Glomerular visceral epithelial cell (primary cell): Measurements from ENCODE around the gene POLR2F.
"Not testable (repeated sequence)": the region's sequence is repeated elsewhere in the genome, so short reads cannot be mapped to it uniquely, and the experiment has no call there.

Source experiments
- DNase-seq: peaks from one replicate; pipeline ENCODE4 v3.0.0-alpha.2; 2016; ENCODE audit errors: extremely low spot score

Gene POLR2F

GRCh38 chr22:37953062-37953436 is 450 bp upstream of the POLR2F start:
- no peak for DNase-seq

DNA sequence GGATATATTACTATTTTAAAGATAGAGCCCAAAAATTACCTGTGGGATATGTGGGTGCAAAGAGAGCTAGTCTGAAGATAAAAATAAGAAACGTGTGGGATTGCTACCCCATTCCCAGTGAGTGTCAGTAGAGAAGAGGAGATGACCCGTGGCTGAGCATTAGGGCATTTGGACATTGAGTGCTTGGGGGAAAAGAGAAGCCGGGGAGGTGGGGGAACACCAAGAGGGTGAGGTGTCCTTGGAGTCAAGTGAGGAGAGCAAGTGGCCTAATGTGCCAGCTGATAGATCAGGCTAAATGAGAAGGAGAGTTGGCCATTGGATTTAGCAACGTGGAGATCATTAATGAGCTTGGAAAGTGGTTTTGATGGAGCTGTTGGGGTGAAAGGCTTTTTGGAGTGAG is 1.2 kb downstream of the POLR2F start:
- no peak for DNase-seq

- not testable (repeated sequence) for DNase-seq
Measured at GRCh38 chr22:37955825-37956397, 2.4 kb downstream of the POLR2F start.

GRCh38 chr22:37957232-37957631 is 3.7 kb downstream of the POLR2F start:
- no peak for DNase-seq

DNA sequence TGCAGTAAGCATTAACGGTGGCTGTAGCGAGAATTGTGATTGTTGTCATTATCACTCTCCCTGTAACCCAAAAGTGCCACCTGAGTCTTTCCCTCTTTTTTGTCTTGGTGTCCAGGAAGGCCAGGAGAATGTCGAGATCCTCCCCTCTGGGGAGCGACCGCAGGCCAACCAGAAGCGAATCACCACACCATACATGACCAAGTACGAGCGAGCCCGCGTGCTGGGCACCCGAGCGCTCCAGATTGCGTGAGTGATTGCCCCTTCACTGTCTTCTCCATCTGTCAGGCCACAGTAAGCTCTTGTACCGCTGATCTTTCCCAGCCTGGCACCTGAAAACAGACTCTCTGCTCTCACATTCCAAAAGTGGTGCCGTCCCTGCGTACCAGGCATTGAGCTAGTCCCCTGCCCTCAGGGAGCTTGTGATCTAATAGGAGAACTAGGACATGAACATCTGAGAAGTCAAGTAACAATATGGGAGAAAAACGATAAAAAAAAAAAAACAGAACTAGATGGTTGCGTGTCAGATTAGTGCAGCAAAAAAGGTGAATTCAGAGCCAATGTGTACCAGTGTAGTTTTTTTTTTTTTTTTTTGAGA is 5.8 kb downstream of the POLR2F start:
- DNase-seq, result no peak

GRCh38 chr22:37961062-37961461 is 7.6 kb downstream of the POLR2F start:
- DNase-seq, result no peak

- DNase-seq, result peak; percentile 23
Measured at GRCh38 chr22:37965940-37966664, 12.6 kb downstream of the POLR2F start.

DNA sequence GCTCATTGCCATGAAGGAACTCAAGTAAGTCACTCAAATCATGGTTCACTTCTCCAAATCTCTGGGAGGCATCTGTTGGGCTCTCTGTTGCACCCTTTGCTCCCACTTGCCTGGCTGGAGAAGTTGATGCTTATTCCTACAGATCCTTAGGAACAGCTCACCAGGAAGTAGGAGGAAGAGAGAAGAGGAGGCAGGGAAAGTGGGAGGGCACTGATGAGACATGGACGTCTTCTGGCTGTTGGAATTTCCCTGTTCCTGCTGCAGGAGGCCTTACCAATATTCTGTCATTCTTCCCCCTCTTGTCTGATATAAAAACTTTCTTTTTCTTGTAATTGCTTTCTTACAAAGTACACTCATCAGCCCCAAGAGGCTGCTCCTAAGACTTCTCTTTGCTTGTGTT is 13.6 kb downstream of the POLR2F start:
- no peak for DNase-seq

DNA sequence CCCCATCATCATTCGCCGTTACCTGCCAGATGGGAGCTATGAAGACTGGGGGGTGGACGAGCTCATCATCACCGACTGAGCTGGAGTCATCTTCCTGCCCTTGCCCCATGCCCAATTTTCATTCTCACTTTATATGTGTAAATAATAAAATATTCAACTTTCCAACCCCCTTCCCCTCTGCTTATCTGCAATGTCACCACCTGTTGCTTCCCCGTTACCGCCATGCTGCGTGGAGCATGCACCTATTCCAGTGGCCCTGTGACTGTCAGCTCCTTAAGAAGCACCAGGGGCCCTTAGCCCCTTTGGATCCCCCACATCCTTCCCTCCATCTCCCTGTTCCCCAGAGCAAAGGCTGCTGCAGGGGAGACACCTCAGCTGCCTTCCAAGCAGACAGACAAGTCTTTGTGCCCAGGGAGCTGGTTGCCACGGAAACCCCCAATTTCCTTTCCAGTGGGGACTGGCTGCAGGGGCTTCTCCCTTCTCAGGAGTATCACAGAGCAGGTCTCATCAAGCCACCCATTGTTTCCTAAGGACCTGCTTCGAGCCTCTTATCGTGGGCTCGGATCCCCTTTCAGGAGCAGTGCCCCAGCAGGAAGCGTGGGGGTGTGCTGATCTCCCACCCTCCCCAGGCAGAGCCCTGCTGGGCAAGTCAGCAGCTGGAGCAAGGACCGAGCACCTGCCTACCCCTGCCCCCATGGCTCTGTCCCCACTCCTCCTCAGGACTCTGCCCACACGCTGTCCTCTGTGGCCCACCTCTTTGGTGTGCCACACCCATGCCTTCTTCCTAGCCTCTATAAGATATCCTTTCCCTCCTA is 14.3 kb downstream of the POLR2F start:
- no peak for DNase-seq

DNA sequence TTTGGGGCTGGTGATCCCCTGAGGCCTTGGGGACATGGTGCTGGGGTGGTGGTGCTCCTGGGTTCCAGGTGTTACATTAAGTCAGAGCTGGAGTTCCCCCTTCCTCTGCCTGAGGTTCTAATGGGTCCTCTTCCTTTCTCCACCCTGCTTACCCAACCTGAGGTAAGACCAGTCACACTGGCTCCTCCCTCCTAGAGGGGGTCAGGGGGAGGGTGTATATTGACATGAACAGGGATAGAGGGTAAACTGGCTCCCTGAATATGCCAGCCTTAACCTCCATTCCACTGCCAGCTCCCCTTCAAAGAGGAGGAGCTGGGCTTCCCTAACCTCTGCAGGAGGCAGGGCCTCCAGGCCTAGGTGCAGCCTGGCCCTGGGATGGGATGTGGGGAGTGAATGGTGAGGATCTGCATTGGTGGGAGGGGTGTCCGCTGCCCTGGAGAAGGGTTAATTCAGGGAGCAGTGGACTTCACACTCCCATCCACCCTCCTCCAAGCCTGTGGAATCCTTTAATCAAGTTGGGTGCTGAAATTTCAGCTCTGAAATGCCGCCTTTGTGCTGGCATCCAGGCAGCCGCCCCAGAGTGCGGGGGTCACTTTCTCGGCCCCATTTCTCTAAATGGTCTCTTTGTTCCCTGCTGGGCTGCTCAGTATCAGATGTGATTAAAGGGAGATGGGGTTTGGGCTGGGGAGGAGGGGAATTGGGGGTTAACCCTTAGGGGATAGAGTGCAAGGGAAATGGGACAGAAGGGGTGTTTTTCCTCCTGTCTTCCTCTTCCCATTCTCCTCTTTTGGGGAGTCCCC is 15.2 kb downstream of the POLR2F start:
- DNase-seq, result no peak

DNA sequence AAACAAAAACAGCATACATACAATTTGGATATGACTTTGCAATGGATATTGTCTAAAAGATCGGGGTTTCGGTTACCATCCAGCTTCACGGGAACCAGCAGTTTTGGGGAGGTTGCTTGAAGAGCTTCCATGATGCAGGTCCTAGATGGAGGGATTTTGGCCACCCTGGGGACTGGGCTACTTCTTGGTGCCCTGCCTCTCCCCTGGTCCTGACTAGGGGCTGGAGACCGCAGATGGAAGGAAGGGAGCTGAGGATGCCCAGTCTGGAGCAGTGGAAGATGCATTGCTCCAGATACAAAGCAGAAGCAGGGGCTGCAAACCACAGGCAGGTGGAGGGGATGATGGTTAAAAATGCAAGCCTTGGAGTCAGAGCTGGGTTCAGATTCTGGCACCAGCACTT is 17.4 kb downstream of the POLR2F start:
- DNase-seq, result no peak

- no peak for DNase-seq
Measured at GRCh38 chr22:37971475-37972434, 18.3 kb downstream of the POLR2F start.

GRCh38 chr22:37972527-37972926 is 19.0 kb downstream of the POLR2F start:
- DNase-seq, result no peak

DNA sequence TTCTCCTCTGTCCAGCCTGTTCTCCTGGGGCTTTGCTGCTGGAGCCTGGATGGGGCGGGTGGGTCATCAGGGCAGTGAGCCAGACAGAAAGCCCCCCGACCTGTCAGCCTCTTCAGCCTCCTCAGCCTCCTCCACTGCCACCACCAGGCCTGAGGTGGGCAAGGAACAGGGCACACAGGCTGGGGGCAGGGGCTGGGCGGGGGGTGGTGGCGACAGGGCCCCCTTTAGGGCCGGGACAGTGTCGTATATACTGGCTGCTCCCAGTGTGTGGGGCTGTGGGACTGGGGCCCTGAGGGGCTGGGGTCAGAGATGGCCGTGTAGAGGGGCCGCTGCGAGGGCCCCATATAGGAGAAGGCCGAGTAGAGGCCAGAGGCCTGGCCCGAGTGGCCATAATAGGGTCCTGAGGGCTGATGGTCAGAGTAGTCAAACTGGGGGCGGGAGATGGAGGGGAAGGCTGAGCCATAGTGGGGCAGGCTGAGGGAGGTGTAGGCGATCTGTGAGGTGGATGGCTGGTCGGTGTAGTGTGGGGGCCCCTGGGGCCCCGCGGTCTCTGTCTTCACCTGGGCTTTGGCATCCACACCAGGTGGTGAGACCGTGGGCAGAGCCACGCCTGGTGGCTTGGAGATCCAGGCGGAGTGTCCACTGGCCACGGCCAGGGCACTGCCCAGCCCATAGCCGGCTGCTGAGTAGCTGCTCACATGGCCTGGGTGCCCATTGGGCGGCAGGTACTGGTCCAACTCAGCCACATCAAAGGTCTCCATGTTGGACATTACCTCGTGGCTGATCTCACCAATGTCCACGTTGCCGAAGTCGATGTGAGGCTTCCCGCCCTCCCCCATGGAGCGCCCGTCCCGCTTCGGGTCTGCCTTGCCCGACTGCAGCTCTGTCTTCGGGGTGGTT is 20.0 kb downstream of the POLR2F start:
- no peak for DNase-seq

DNA sequence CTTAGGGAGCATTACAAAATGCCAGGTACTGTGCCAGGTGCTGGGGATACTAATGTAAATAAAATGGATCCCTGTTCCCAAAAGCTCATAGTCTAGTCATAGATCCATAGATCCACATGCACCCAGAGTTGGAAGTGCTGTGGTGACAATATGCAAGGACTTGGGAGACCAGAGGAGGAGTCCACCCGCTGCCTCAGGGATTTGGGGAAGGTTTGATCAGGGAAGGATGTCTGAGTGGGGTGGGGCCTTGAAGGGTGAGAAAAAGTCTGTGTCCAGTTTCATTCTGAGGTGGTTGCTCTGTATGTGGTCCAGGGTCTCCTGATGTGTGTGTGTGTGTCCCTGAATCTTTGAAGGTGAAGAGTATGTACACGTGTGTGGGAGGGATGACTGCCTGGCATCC is 21.7 kb downstream of the POLR2F start:
- DNase-seq, result no peak

DNA sequence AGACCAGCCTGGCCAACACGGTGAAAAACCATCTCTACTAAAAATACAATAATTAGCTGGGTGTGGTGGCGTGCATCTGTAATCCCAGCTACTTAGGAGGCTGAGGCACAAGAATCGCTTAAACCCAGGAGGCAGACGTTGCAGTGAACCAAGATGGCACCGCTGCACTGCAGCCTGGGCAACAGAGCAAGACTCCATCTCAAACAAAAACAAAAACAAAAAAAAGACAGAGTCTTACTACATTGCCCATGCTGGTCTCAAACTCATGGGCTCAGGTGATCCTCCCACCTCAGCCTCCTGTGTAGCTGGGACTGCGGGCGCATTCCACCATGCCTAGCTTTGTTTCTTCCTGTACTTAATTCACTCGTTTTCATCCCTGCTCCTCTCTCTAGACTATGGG is 22.5 kb downstream of the POLR2F start:
- DNase-seq, result not testable (repeated sequence)

DNA sequence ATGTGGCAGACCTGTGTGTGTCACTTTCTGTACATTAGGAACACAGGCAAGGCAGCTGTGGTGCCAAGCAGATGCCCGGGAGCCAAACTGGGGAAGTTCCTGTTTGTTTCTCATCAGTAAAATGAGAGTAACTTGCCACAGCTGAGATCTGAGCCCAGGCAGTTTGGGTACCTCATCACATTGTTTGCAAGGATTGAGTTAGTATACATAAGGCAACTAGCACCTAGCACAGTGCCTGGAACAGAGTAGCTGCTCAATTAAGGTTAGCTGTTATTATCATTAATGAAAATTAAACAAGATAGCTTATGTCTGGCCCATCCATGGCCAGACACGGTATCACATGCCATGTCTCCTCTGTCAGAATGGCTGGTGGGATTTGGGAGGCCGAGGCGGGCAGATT is 23.0 kb downstream of the POLR2F start:
- no peak for DNase-seq

DNA sequence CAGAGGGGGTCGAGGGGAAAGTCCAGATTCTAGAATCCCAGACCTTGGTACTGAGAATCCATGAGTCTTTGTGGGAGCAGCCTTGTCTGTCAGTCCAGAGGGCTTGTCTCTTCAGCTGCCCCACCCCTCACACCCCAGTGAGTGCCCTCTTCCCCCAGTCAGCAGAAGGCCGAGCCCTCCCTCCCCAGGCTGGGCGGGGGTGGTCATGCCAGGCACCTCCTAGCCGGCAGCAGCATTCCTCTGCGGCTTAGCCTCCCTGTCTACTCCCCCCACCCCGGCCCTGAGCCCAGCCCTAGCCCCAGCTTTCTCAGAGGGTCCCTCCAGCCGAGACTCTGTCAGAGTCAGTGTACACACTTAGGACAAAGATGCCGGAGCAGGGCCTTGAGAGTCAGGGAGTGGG is 26.3 kb downstream of the POLR2F start:
- no peak for DNase-seq

DNA sequence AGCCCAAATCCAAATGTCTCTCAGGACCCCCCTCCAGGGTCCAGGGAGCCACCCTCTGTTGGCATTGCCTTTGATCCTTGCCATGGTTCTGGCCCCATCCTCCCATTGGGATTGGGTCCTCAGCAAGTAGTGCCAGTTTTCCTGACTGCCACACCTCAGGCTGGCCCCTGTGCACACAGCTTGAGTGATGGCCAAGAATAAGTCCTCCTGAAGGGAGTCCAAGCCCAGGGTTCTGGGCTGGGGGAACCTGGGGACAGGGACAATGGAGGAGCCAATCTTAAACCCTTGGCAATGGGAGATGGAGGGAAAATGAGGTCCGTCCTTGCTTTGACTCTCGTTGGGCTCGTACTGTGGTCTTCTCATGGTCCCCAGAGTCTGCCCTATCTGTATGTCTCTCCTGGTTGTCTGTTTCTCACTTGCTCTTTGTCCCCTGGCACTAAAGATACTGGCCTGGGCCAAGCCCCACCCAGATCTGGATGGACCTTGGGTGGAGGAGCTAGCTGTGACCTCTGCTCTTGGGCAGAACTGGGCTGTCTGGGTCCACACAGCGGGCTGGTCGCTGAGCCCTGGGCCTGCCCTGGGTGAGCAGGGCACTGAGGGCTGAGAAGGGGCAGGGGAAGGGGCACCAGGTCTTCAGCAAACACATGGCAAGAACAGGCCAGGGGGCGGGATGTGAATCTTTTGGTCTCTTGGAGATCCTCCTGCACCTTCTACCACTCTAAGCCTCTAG is 27.9 kb downstream of the POLR2F start:
- no peak for DNase-seq
